GM18505 (cell line): ENCODE results near the gene RYR2.

Experiments
- ATAC-seq: cut with Tn5 transposase; IDR thresholded peaks from one replicate; pipeline ENCODE4 v1.9.1; 2021; ENCODE audit not compliant: unreplicated experiment
- POLR2A ChIP-seq: IDR thresholded peaks from 4 replicates; pipeline ENCODE4 v1.6.1; 2011; ENCODE audit warnings: borderline replicate concordance; ENCODE audit not compliant: insufficient read depth, insufficient read length; ENCODE audit errors: extremely low read depth

The RYR2 gene

DNA sequence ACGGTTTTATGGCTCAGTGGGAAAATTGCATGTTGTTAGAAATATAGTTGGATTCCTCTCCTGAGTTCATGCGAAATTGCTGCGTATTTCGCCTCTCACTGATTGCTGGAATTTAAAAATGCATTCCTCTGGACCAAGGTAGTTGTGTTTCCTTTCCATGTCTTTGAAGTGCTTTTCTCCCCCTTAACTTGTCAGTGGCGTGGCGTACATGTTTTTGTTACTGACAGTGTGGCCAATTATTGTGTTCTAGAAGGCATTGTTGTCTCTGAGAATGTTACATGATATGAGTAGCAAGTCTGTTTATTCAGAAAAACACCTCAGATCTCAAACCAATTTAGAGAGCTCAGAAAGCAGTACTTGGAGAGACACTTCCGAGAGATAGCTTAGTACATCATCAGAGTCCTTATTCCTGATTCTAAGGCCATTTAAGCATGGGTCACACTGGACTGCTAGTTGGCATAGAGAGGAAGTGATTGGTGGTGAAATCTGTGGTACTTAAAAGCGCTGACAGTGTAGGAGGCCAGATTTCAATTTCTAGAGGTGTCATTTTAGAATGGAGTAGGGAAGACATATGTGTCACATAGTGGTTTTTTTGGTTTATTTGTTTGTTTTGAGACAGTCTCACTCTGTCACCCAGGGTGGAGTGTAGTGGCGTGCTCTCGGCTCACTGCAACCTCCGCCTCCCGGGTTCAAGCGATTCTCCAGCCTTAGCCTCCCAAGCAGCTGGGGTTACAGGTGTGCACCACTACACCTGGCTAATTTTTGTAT, 184.4 kb downstream of the RYR2 start:
- TF ChIP-seq POLR2A = no peak
- ATAC-seq = no peak

GRCh38 chr1:237227476-237227875, 185.5 kb downstream of the RYR2 start:
- no peak for ATAC-seq
- no peak for TF ChIP-seq POLR2A

- no peak for TF ChIP-seq POLR2A
- ATAC-seq = no peak
Measured at GRCh38 chr1:237228421-237228820, 186.4 kb downstream of the RYR2 start.

DNA sequence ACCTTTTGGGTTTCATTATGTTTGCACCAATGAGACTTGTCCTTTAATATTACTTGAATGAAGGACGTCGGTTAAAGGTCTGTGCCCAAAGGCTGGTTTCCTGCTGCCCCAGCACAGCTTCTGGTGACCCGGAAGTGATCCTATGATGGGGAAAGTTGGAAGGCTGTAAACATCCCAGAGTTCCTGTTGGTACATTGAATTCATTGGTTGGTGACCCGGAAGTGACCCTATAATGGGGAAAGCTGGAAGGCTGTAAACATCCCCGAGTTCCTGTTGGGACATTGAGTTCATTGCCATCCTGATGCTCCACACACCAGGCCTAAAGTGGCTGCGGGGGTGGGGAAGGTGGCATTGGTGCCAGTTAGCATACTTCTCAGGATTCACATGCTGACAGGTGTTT, 187.3 kb downstream of the RYR2 start:
- ATAC-seq = no peak
- no peak for TF ChIP-seq POLR2A

- no peak for TF ChIP-seq POLR2A
- no peak for ATAC-seq
Measured at GRCh38 chr1:237232501-237232900, 190.5 kb downstream of the RYR2 start.

DNA sequence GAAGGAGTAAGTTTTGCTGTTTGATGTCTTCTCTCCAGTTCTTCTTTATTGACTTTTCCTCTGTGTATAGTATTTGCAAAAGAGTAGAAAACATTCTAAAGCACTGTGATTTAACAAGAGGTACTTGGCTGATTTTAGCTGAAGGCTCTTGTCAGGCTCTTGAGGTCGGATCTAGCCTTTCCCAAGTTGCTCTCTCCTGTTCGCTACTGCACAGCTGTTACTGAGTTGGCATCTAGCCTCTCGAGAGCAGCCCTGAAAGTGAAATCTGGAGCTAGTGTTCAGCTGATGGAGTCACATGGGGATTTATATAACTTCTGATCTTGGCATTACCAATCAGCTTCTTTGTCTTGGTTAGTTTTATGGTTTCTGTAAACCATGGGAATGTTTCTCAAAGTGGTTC, 193.1 kb downstream of the RYR2 start:
- ATAC-seq = no peak
- no peak for TF ChIP-seq POLR2A

DNA sequence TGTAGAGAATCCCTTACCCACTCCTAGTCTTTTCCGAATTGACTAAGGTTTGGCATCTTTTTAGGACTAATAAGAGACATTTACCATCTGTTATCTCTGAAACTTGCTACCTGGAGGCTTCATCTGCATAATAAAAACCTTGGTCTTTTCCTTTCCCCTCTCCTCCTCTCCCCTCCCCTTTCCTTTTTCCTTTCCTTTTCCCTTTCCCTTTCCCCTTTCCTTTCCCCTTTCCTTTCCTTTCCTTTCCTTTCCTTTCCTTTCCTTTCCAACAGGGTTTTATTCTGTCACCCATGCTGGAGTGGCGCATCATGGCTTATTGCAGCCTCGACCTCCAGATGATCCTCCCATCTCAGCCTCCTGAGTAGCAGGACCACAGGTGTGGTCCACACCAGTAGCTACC, 195.7 kb downstream of the RYR2 start:
- no peak for TF ChIP-seq POLR2A
- ATAC-seq = no peak

DNA sequence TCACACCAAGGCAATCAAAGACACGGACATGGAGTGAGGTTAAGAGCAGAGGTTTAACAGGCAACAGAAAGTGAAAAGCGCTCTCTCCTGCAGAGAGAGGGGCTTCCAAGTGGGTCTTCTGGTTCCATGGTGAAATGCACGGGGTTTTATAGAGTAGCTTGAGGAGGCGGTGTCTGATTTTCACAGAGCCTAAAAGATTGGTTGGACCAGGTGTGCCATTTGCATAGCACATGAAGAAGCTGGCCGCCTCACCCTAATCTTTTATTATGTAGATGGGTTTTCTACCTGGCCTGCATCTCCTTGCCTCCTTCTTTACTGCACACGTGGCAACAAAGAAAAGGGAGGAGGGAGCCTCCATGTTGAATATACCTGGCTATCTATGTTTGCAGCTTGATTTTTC, 197.3 kb downstream of the RYR2 start:
- no peak for TF ChIP-seq POLR2A
- no peak for ATAC-seq

GRCh38 chr1:237241038-237241437, 199.1 kb downstream of the RYR2 start:
- ATAC-seq = no peak
- TF ChIP-seq POLR2A = no peak

- no peak for ATAC-seq
- no peak for TF ChIP-seq POLR2A
Measured at GRCh38 chr1:237244778-237245177, 202.8 kb downstream of the RYR2 start.

DNA sequence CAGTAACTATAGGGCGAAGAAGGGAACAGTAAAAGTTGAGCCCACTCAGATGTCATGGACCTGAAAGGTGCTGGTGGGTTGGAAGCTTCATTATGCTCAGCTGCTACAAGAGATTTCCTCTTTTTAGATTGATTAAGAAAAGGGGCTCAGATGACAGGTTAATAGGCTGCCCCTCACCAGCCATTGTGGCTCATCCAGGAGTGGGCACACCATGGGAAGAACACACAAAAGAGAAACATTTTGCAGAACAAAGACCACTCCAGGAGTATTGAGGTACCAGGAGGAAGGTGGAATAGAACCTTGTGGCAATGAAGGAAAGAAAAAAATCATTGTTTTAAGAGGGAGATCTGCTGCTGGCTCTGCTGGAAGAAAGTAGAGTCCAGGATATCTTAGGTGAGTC, 205.5 kb downstream of the RYR2 start:
- no peak for ATAC-seq
- TF ChIP-seq POLR2A = no peak

GRCh38 chr1:237249120-237249519, 207.1 kb downstream of the RYR2 start:
- TF ChIP-seq POLR2A = no peak
- ATAC-seq = no peak

- no peak for ATAC-seq
- no peak for TF ChIP-seq POLR2A
Measured at GRCh38 chr1:237250055-237250454, 208.1 kb downstream of the RYR2 start.

DNA sequence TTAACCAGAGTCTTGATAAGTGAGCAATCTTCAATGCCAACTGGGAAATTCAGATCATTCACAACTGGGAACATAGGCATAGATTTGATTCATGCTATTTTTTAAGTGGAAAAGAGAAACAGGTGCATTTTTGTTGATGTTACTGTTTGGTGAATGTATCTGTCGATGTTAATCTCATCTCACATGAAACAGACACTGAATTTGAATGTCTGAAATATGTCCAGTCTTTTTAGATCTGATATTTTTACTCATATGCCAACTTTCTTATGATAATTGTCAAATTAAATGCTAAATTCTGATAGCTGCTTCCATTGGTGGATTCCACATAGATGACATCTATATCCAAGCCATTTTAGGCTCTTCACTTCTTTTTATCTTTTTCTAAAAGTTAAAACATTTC, 213.1 kb downstream of the RYR2 start:
- TF ChIP-seq POLR2A = no peak
- ATAC-seq = no peak

DNA sequence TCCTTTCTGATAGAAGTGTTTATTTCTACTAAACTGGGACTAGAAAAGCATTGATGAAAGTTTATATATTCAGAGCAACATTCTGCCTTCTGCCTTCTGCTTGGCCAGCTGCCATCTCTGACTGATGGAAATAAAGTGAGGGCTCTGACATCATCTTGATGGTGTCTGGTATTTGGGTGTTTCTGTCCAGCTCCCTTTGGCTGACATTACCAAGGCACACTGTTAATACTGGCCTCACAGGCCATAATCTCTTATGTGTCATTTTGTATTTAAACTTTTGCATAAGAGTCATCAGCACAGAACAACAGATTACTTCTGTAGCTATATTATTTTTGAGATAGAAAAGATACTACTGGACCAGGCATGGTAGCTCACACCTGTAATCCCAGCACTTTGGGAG, 216.9 kb downstream of the RYR2 start:
- no peak for ATAC-seq
- no peak for TF ChIP-seq POLR2A
